GM23338 (cell line): ENCODE measurements around the gene ZNF775.

Experiments
- CREB1 ChIP-seq: fragments of 250-450 bp; sonication (Bioruptor Pico); IDR thresholded peaks from 2 replicates; pipeline ENCODE4 v1.5.0; 2020; ENCODE audit warnings: low read depth, mild to moderate bottlenecking, moderate library complexity
- CTCF ChIP-seq, 2 experiments: fragments of 200-600 bp in 1 of 2; sonication (generic) in 1 of 2; conservative IDR thresholded peaks; 2 replicates each; pipeline versions ENCODE4 v1.5.1 to v1.6.1; 2016 to 2017; ENCODE audit warnings: antibody characterized with exemption in 2 of 2, low read depth in 2 of 2, mild to moderate bottlenecking in 2 of 2, moderate library complexity in 1 of 2
- ETS1 ChIP-seq: IDR thresholded peaks from 2 replicates; pipeline ENCODE4 v1.6.1; 2016; ENCODE audit warnings: antibody characterized with exemption
- EZH2 ChIP-seq: fragments of 200-600 bp; sonication (generic); IDR thresholded peaks from one replicate; pipeline ENCODE4 v1.8.0; 2017; ENCODE audit warnings: antibody characterized with exemption, mild to moderate bottlenecking, low read depth; ENCODE audit not compliant: unreplicated experiment
- EZH2phosphoT487 ChIP-seq: fragments of 200-600 bp; sonication (generic); IDR thresholded peaks from one replicate; pipeline ENCODE4 v1.8.1; 2018; ENCODE audit warnings: antibody characterized with exemption; ENCODE audit not compliant: unreplicated experiment
- JUNB ChIP-seq: IDR thresholded peaks from one replicate; pipeline ENCODE4 v1.6.1; 2016; ENCODE audit warnings: antibody characterized with exemption; ENCODE audit not compliant: unreplicated experiment
- NANOG ChIP-seq: IDR thresholded peaks from 2 replicates; pipeline ENCODE4 v1.6.1; 2016; ENCODE audit warnings: antibody characterized with exemption, borderline replicate concordance
- POLR2AphosphoS5 ChIP-seq: IDR thresholded peaks from 2 replicates; pipeline ENCODE4 v1.6.1; 2016; ENCODE audit warnings: antibody characterized with exemption, low read depth
- REST ChIP-seq: IDR thresholded peaks from one replicate; pipeline ENCODE4 v1.6.1; 2018; ENCODE audit warnings: antibody characterized with exemption; ENCODE audit not compliant: unreplicated experiment
- STAT1 ChIP-seq: IDR thresholded peaks from one replicate; pipeline ENCODE4 v1.6.1; 2016; ENCODE audit warnings: antibody characterized with exemption; ENCODE audit not compliant: unreplicated experiment
- ZNF114 ChIP-seq: fragments of 250-450 bp; sonication (Bioruptor Pico); IDR thresholded peaks from 2 replicates; pipeline ENCODE4 v1.5.0; 2020; ENCODE audit warnings: mild to moderate bottlenecking, moderate library complexity
- ZNF462 ChIP-seq: fragments of 250-450 bp; sonication (Bioruptor Pico); IDR thresholded peaks from 2 replicates; pipeline ENCODE4 v1.5.0; 2020; ENCODE audit warnings: mild to moderate bottlenecking, moderate library complexity

GRCh38 chr7:150378115-150378852, 846 bp upstream of the ZNF775 start:
- TF ChIP-seq CTCF (conservative IDR thresholded peaks at IDR 0.05; ENCODE audit: low read depth in 2 of 2) = peak; percentile 30 to 70; a peak in 3 of 4 replicates
- no peak for TF ChIP-seq REST
- no peak for TF ChIP-seq EZH2
- TF ChIP-seq ETS1 = peak; percentile 40; the same call in 1 of the 2 replicates
- TF ChIP-seq STAT1 = no peak
- TF ChIP-seq JUNB = no peak
- no peak for TF ChIP-seq EZH2phosphoT487
- TF ChIP-seq CREB1 (CRISPR knock-in tag) = no peak
- TF ChIP-seq NANOG = no peak
- peak; percentile 75 for TF ChIP-seq POLR2AphosphoS5
- TF ChIP-seq ZNF114 (CRISPR knock-in tag) = no peak
- peak; percentile 88 for TF ChIP-seq ZNF462
